Lung microvascular endothelial cell (primary cell): ENCODE measurements around the gene SLC10A7. TPM values are rescaled to one million over a fixed set of nuclear protein-coding genes. Genes with fewer than 3 reads are reported as not detected.

Experiments
- DNase-seq, 2 donors: peaks; one replicate each; pipeline versions ENCODE4 v3.0.0 to v3.0.0-alpha.2; 2010; ENCODE audit warnings: low read depth in 2 of 2
- total RNA-seq: library from RNA; depleted of rRNA; stranded (reverse); fragments of >200 nt; gene quantifications from 2 replicates; pipeline ENCODE4 v1.2.1, GENCODE V29; 2014

The SLC10A7 gene
- total RNA-seq, 1 donor from 2014 or later: 7.3 TPM

- DNase-seq: no peak
These were observed 307.5 kb downstream of the SLC10A7 start, which contains the start of gene REELD1 for GRCh38 chr4:146214238-146214637. Gene REELD1 (plus strand): TSS chr4:146214538. CDS start chr4:146216953, 2,415 bp downstream.

GRCh38 chr4:146212781-146213180 lies 309.0 kb downstream of the SLC10A7 start:
- DNase-seq: no peak

DNA sequence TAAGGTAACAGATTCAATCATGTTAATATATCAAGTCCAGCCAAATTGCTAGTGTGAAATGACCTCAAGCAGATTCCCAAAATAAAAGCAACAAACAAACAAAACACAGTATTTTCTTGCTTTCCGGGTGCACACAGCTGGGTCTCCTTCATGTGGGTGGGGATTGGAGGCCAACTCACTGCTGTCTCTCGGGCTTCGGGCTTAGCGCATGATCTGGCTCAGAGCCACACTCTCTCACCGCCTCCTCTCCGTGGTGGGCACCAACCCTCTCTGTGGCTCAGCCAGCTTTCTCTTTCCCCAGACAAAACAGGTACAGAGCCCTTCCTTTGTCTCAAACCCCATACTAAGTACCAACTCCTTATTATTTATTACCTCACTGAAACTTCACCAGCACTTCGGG lies 310.3 kb downstream of the SLC10A7 start:
- no peak for DNase-seq

DNA sequence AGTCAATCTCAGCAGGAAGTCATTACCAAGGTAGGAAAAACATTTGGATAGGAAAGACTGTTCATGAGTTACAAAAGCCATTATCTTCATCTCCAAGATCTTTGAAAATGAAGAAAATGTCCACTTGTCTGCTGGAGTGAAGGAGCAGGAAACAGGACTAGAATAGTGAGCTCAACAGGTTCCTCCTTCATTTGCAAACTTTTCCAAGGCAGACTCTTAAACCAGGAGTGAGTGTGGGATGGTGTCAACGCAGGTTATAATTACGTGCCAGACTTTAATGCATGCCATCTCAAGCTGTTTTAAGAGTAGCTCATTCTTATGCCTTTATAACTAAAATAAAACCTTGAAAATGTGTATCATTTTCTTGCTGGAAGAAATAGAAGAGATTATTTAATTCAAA lies 310.9 kb downstream of the SLC10A7 start:
- DNase-seq: no peak

DNA sequence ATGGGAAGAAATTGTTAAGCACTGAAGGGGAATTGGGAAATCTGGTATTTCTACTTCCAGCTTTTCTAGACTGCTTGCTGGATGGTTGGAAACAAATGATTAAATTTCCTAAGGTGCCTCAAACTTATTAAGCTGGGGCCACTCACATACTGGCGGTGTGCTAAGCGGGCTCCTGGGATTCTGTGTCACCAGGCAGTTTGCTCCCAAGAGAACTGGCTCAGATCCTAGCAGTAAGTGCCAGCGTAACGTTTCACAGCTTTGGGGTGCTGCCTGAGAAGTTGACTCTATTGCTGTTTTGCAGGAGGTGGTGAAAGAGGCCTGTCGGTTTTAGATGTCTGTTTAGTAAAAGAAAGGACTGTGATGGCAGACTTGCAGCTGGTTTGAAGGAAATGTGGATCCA lies 314.3 kb downstream of the SLC10A7 start:
- DNase-seq: no peak

Other genes starting within 250 kb of the SLC10A7 start
- not detected in 2 replicates for gene POU4F2, start 117.0 kb upstream of the SLC10A7 start, total RNA-seq